K562 (cell line): ENCODE data around the gene PPM1H. TPM values are rescaled to one million over a fixed set of nuclear protein-coding genes. Genes with fewer than 3 reads are reported as not detected.

Experiments used
- CBFA2T2 ChIP-seq: fragments of 450-650 bp; conservative IDR thresholded peaks from 2 replicates; pipeline ENCODE4 v1.6.1; 2017; ENCODE audit warnings: mild to moderate bottlenecking
- ERF ChIP-seq: fragments of 450-650 bp; formaldehyde crosslinking; IDR thresholded peaks from 2 replicates; pipeline ENCODE4 v1.4.0; 2020; ENCODE audit warnings: mild to moderate bottlenecking, mixed read lengths
- HLTF ChIP-seq: fragments of 450-650 bp; IDR thresholded peaks from 2 replicates; pipeline ENCODE4 v1.6.1; 2016
- MCM3 ChIP-seq: fragments of 450-650 bp; IDR thresholded peaks from 2 replicates; pipeline ENCODE4 v1.6.1; 2016
- PYGO2 ChIP-seq: fragments of 450-650 bp; IDR thresholded peaks from 2 replicates; pipeline ENCODE4 v1.6.1; 2016; ENCODE audit warnings: mild to moderate bottlenecking, missing genetic modification characterization, moderate library complexity, missing compliant biosample characterization
- ZMIZ1 ChIP-seq, 2 experiments: fragments of 150-350 bp in 1 of 2; IDR thresholded peaks; 2 replicates each; pipeline ENCODE4 v1.6.1; 2012 to 2016; ENCODE audit warnings: low read depth in 2 of 2, low read length in 2 of 2, mild to moderate bottlenecking in 1 of 2, moderate library complexity in 1 of 2
- polyA plus RNA-seq, 8 experiments: library from polyadenylated mRNA; depleted of rRNA in 4 of 8; stranded (reverse) in 5 of 8; unstranded in 3 of 8; fragments of >200 nt; fragmentation: Nextera tagmentation in 2 of 8; fragmentation: Illumina TruSeq in 1 of 8; extraction: Ambion mirVana in 2 of 8; extraction: Trizol in 1 of 8; gene quantifications; 2 replicates each; pipeline versions ENCODE4 v1.2.1 to v1.2.3, GENCODE V29; 2011 to 2014; ENCODE audit warnings: inconsistent platforms in 1 of 8, missing spikeins in 1 of 8
- total RNA-seq, 7 experiments: library from RNA; depleted of rRNA in 6 of 7; stranded (reverse); fragments of >200 nt in 6 of 7; fragmentation: Illumina TruSeq in 2 of 7; extraction: Trizol in 2 of 7; gene quantifications; 2 replicates each; pipeline versions ENCODE4 v1.2.1 to v1.2.3, GENCODE V29; 2011 to 2021; ENCODE audit warnings: low replicate concordance in 1 of 7
- TF ChIP-seq, protein P1 (sequence below): IDR thresholded peaks from 2 replicates; pipeline ENCODE4 v1.6.1; 2016; ENCODE audit warnings: missing genetic modification characterization, missing compliant biosample characterization
- TF ChIP-seq, protein P2 (sequence below): sonication (generic); formaldehyde crosslinking; IDR thresholded peaks from 2 replicates; pipeline ENCODE4 v1.8.0; 2022; ENCODE audit warnings: mild to moderate bottlenecking, missing genetic modification reagents

Gene PPM1H
- total and polyA plus RNA-seq, 9 of the 15 experiments (the other 6 are each of a cell fraction or from before 2014, with no cell fraction given) = 5.3 to 29.3 (median 11.3) TPM

DNA sequence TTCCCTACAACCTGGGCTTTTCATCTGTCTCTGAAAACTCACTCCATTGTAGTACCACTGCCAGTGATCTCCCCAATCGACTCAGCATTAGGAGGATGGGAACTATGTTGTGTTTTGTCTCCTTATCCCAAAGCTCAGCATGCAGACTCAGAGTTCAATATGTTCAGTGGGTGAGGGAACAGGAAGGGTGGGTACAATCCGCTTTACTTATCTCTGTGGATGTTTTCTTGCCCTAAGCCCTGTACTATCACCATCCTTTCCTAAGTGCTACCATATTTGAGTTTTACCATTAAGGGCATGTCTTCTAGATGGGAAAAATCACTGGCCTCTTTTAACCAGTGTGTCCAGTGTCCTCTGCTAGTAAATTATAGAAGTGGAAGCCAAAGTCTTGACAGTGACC, 107.1 kb downstream of the PPM1H start (continued):
- no peak for TF ChIP-seq ZMIZ1 (IDR thresholded peaks at IDR 0.05; ENCODE audit: low read depth in 2 of 2, low read length in 2 of 2)
- no peak for TF ChIP-seq CBFA2T2
- TF ChIP-seq ERF = no peak
- no peak for TF ChIP-seq MCM3
- no peak for TF ChIP-seq HLTF
- no peak for TF ChIP-seq PYGO2 (tag)
- TF ChIP-seq, protein P1, sequence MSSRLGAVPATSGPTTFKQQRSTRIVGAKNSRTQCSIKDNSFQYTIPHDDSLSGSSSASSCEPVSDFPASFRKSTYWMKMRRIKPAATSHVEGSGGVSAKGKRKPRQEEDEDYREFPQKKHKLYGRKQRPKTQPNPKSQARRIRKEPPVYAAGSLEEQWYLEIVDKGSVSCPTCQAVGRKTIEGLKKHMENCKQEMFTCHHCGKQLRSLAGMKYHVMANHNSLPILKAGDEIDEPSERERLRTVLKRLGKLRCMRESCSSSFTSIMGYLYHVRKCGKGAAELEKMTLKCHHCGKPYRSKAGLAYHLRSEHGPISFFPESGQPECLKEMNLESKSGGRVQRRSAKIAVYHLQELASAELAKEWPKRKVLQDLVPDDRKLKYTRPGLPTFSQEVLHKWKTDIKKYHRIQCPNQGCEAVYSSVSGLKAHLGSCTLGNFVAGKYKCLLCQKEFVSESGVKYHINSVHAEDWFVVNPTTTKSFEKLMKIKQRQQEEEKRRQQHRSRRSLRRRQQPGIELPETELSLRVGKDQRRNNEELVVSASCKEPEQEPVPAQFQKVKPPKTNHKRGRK (tag) = no peak
- TF ChIP-seq, protein P2, sequence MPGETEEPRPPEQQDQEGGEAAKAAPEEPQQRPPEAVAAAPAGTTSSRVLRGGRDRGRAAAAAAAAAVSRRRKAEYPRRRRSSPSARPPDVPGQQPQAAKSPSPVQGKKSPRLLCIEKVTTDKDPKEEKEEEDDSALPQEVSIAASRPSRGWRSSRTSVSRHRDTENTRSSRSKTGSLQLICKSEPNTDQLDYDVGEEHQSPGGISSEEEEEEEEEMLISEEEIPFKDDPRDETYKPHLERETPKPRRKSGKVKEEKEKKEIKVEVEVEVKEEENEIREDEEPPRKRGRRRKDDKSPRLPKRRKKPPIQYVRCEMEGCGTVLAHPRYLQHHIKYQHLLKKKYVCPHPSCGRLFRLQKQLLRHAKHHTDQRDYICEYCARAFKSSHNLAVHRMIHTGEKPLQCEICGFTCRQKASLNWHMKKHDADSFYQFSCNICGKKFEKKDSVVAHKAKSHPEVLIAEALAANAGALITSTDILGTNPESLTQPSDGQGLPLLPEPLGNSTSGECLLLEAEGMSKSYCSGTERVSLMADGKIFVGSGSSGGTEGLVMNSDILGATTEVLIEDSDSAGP (CRISPR knock-in tag) = no peak
- TF ChIP-seq, all 486 proteins: peak for 0
